RKO (cell line): ENCODE results near the gene TMEM145.

Experiments
- DNase-seq: peaks from one replicate; pipeline ENCODE4 v3.0.0-alpha.2; 2016; ENCODE audit warnings: low spot score

The TMEM145 gene

DNA sequence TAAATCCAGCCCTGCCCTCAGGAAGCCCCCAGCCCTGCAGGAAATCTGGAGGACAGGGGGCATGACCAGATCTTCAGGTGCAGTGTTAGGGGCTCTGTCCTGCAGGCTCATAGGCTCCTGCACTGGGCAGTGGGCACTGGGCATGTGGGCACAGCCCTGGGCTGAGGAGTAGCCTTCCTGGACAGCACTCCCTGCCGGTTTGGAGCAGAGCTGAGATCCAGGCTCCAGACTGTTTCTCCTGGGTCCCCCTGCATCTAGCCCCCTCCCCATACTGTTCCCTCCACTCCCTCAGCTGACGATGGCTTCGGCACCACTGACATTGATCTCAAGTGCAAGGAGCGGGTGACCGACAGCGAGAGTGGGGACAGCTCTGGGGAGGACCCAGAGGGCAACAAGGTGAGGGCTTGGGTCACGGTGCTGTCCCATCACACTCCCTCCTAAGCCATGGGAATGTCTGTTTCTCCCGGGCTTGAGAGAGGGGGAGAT lies 23.5 kb upstream of the TMEM145 start:
- no peak for DNase-seq

DNA sequence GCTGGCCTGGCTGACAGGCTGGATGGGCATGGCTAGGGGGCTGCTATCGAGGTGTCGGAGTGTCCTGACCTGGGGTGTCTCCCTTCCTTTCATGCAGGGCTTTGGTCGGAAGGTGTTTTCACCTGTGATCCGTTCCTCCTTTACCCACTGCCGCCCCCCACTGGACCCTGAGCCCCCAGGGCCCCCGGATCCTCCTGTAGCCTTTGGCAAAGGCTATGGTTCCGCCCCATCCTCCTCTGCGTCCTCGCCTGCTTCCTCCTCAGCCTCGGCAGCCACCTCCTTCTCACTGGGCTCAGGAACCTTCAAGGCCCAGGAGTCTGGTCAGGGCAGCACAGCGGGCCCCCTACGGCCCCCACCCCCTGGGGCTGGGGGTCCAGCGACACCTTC lies 23.0 kb upstream of the TMEM145 start:
- DNase-seq = no peak

DNA sequence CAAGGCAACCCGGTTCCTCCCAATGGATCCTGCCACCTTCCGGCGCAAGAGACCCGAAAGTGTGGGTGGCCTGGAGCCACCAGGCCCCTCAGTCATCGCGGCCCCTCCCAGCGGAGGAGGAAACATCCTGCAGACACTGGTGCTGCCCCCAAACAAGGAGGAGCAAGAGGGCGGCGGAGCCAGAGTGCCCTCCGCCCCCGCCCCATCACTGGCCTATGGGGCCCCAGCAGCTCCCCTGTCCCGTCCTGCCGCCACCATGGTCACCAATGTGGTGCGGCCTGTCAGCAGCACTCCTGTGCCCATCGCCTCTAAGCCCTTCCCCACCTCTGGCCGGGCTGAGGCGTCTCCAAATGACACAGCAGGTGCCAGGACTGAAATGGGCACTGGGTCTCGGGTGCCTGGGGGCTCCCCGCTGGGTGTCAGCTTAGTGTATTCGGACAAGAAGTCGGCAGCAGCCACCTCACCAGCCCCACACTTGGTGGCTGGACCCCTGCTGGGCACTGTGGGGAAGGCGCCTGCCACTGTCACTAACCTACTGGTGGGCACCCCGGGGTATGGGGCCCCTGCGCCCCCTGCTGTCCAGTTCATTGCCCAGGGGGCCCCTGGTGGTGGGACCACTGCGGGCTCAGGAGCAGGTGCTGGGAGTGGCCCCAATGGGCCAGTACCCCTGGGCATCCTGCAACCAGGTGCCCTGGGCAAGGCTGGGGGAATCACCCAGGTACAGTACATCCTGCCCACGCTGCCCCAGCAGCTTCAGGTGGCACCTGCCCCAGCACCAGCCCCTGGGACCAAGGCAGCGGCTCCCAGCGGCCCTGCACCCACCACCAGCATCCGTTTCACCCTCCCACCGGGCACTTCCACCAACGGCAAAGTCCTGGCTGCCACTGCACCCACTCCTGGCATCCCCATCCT lies 22.3 kb upstream of the TMEM145 start:
- DNase-seq = peak; percentile 49

DNA sequence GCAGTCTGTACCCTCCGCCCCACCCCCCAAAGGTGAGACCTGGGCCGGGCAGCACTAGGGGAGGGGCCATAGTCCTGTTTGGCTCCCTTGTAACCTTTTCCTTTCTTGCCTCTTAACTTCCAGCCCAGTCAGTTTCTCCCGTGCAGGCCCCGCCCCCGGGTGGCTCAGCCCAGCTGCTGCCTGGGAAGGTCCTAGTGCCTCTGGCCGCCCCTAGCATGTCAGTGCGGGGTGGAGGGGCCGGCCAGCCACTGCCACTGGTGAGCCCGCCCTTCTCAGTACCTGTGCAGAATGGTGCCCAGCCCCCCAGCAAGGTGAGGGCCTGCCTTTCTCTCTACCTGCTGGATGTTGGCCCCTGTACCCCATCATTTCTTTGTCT lies 21.7 kb upstream of the TMEM145 start:
- DNase-seq = no peak

DNA sequence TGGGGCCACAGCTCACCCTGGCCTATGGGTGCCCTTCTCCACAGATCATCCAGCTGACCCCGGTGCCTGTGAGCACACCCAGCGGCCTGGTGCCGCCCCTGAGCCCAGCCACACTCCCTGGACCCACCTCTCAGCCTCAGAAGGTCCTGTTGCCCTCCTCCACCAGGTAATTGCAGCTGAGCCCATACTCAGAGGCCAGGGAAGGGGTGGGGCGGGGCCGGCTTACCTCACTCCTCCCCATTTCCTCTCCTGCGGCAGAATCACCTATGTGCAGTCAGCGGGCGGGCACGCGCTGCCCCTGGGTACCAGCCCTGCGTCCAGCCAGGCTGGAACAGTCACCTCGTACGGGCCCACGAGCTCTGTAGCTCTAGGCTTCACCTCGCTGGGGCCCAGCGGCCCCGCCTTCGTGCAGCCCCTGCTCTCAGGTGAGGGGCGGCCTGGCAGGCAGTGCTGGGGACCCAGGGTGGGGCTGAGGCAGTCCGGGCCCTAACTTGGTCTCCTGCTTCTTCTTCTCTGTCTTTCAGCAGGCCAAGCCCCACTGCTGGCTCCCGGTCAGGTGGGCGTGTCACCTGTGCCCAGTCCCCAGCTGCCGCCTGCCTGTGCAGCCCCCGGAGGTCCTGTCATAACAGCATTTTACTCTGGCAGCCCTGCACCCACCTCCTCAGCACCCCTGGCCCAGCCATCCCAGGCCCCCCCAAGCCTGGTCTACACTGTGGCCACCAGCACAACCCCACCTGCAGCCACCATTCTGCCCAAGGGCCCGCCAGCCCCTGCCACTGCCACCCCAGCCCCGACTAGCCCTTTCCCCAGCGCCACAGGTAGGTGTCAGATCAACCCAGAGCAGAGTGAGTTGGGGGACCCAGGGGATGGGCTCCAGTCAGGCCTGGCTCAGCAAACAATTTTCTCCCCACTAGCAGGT lies 20.8 kb upstream of the TMEM145 start:
- no peak for DNase-seq

DNA sequence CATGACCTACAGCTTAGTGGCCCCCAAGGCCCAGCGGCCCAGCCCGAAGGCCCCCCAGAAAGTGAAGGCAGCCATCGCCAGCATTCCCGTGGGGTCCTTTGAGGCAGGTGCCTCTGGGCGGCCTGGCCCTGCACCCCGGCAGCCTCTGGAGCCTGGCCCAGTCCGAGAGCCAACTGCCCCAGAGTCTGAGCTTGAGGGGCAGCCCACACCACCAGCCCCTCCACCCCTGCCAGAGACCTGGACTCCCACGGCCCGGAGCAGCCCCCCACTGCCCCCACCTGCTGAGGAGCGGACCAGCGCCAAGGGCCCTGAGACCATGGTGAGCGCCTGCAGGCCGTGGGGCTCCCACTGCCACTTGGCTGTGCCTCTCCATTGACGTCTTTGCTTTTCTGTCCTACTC lies 20.1 kb upstream of the TMEM145 start:
- DNase-seq = no peak

DNA sequence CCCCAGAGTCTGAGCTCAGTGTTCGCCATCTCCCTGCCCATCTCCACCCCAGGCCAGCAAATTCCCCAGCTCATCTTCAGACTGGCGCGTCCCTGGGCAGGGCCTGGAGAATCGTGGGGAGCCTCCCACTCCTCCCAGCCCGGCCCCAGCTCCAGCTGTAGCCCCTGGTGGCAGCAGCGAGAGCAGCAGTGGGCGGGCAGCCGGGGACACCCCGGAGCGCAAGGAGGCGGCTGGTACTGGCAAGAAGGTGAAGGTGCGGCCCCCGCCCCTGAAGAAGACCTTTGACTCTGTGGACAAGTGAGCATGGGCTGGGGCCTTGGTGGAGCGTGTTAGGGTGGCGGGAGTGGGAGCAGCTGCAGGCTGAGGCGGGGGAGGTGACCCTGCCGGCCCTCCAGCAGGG lies 19.6 kb upstream of the TMEM145 start:
- DNase-seq = no peak

DNA sequence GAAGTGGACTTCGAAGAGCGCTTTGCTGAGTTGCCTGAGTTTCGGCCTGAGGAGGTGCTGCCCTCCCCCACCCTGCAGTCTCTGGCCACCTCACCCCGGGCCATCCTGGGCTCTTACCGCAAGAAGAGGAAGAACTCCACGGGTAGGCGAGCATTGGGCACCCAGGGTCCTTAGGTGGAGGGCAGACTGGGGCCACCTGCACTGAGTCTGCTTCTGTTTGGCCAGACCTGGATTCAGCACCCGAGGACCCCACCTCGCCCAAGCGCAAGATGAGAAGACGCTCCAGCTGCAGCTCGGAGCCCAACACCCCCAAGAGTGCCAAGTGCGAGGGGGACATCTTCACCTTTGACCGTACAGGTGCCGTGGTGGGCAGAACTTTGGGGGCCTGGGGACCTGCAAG lies 19.2 kb upstream of the TMEM145 start:
- DNase-seq = no peak

DNA sequence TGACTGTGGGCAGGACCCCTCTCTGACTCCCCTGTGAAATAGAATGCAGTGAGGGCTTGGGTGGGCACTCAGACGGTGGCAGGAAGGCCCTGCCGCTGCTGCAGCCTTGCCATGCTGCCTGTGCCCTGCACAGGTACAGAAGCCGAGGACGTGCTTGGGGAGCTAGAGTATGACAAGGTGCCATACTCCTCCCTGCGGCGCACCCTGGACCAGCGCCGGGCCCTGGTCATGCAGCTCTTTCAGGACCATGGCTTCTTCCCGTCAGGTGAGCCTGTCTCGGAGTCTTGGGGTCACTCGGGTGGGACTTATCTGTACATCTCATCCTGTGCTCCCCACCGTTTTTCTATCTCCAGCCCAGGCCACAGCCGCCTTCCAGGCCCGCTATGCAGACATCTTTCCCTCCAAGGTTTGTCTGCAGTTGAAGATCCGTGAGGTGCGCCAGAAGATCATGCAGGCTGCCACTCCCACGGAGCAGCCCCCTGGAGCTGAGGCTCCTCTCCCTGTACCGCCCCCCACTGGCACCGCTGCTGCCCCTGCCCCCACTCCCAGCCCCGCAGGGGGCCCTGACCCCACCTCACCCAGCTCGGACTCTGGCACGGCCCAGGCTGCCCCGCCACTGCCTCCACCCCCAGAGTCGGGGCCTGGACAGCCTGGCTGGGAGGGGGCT lies 18.5 kb upstream of the TMEM145 start:
- DNase-seq = no peak

DNA sequence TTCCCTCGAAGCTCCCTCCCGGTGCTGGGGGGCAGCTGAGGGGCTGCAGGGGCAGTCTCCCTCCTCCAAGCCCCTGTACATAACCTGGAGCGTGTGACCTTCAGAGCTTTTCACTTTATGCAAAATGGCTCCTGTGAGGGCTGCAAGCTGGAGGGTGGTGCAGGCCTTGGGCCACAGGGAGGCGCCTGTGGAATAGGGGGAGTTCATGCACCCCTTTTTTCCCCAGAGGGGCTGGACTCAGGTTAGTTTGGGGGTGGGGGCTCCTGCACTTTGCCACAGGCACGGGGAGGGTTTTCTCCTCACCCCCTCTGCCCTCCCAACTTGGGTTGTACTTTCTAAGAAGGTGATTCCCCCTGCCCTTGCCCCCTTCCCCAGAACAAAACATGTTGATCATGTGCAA lies 17.8 kb upstream of the TMEM145 start:
- no peak for DNase-seq

DNA sequence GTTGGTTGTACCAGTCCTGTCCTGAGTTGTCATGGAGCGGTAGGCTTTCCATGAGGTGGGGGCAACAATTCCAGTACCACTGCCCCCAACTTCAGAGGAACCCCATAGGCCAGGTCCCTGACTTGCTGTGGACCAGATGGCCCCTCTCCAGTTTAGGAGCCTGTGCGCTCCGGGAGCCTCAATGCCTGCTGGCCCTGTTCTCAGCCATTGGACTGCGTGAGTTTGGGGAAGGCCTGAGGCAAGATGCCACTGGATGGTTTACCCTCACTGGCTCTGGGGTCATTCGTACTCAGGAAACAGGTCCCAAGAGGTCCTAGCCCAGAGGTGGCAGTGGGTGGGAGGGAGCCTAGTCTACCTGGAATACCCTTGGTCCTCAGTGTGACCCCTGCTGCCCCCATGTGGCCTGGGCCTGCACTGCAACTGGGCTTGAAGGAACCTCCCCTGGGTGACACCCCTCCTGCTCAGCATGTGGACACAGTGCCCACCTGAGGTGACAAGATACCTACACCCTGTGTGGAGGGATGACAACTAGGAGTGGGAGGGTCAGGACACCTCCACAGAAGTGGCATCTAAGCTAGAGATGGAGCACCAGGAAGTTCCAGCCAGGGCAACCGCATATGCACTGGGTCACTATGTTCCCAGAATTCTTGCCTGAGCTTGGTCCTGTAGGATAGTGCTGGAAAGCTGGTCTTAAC lies 17.1 kb upstream of the TMEM145 start:
- DNase-seq = peak; percentile 60

DNA sequence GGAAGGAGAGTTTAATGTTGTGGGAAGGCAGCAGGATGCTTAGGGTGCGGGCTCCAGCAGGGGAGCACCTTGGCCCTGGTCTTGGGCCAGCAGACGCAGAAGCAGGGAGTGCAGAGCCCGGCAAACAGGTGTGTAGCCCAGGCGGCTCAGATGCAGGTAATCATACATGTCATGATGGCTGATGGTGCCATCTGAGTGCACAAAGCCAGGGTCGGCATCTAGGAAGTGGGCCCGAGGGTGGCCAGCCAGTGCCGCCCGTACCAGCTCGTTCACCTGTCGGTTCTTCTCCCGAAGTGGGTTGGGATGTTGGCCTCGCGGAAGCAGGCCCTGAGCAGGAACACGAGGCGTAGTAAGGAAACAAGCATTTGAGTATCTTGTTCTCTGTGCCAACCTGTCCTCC lies 16.1 kb upstream of the TMEM145 start:
- no peak for DNase-seq

DNA sequence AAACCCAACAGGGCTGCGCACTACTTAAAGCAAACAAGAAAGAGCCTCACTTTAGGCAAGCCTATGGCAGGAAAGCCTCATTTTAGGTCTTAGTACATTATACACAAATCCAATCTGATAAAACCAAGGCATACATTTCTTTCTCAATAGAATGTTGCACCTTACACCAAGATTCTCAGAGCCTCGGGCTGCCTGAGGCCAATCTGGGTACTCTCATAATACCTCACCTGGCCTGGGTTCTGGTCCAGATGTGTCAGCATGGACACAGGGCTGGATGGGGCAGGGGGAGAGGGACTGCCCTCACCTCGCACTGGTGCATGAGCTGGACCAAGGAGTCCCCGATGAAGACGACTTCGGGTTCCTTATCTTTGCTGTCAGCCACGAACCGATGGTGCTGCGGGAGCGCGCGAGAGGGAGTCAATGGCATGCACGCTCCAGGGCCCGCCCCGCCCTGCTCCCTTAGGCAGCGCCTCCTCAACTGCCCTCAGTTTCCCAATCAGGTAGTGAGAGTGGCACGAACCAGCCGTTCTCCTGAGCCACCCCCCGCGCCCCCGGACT lies 11.4 kb upstream of the TMEM145 start, which contains the start of gene PRR19:
PRR19 (plus strand) TSS at position 487 of the 558 bp plus-strand sequence. CDS start 7,453 bp downstream, outside the sequence.
- DNase-seq = peak; percentile 46

DNA sequence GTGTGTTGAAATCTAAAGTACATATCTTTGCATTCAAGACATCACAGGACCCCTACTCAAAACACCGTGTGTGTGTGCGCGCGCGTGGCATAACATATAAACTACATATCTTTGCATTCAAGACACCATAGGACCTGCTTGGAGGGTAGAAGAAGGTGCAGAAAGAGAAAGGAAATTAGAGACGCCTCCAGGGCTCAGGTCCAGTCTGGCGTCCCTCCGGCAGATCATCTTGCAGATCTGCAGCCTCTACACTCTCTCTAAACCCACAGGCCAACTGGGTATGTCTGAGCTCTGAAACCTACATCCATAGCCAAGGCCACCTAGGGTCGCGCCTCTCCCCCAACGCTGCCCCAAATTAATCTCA lies 10.0 kb upstream of the TMEM145 start:
- DNase-seq = no peak

DNA sequence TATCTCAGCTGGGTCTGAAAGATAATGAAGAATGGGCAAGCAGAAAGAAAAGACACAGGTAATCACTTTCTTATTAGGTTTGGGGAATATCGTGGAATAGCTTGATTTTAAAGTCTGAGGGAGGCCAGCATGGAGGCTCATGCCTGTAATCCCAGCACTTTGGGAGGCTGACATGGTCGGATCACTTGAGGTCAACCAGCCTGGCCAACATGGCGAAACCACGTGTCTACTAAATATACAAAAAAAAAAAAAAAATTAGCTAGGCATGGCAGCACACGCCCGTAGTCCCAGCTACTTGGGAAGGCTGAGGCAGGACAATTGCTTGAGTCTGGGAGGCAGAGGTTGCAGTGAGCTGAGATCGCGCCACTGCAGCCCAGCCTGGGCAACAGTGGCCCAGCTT lies 9.2 kb upstream of the TMEM145 start:
- no peak for DNase-seq

DNA sequence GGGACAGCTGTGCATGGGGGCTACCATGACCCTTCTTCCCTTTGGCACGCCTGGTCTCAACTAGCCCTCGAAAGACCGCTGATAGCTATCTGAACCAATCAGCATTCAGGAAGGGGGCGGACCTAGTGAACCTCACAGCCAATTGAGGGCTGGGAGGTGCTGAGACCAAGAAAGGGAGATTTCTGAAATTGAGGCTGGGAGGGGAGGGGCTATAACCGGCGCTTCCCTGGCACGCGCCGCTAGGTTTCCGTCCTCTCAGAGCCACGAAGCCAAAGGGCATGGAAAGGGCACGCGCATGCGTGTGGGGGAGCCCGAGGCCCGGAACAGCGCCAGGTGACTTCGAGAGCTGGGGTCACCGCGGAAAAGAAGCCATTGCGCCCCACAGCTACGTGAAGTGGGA lies 6.5 kb upstream of the TMEM145 start:
- no peak for DNase-seq

DNA sequence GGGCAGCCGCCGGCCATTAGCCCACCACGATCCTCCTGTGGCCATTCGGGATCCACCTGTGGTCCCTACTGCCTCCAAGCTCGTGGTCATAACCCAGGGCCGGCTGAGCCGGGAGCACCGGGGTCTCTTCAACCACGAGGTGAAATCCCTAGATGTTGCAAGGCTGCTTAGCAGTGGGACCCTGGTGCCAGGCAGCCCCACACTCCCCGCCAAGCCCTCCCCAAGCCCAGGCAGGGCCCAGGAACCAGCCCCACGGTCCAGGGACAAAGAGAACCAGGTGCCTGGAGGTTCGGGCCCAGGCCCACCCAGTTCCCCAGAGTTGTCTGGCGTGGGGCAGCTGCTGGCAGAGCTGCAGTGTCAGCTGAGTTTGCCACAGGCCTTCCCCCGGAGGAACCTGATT lies 3.4 kb upstream of the TMEM145 start:
- DNase-seq = no peak

DNA sequence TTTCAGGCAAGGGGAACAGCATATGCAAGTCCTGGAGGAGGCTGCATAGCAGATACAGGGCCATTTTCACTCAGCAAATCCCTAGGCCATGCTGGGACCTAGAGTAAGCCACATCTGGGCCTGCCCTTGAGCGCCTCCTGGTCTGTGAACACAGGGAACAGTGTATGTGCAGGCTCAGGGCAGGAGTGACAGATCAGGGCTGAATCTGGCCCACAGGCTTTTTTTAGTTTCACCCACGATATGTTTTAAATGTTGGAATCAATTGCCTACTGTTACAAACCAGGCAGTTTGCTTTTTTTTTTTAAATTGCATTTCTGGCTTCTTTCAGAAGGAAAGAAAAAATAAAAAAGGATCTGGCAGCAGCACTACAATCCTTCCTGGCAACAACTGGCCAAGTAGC lies 1.5 kb upstream of the TMEM145 start:
- peak; percentile 30 for DNase-seq

DNA sequence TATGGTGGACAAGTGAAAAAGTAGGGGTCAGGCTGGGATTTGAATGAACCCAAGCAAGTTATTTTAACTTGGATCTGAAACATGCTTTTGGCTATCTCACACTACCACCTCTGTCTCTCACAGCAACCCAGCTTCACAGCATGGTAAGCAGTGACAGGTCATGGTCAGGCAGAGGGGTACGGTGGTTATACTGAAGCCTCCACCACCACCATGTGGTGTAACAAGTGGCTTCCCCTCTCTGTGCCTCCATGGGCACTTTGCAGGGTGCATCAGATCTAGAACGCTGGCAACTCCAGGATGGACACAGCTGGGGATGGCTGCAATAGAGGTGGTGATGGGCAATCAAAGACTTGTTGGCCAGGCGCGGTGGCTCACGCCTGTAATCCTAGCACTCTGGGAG lies 739 bp upstream of the TMEM145 start:
- no peak for DNase-seq

DNA sequence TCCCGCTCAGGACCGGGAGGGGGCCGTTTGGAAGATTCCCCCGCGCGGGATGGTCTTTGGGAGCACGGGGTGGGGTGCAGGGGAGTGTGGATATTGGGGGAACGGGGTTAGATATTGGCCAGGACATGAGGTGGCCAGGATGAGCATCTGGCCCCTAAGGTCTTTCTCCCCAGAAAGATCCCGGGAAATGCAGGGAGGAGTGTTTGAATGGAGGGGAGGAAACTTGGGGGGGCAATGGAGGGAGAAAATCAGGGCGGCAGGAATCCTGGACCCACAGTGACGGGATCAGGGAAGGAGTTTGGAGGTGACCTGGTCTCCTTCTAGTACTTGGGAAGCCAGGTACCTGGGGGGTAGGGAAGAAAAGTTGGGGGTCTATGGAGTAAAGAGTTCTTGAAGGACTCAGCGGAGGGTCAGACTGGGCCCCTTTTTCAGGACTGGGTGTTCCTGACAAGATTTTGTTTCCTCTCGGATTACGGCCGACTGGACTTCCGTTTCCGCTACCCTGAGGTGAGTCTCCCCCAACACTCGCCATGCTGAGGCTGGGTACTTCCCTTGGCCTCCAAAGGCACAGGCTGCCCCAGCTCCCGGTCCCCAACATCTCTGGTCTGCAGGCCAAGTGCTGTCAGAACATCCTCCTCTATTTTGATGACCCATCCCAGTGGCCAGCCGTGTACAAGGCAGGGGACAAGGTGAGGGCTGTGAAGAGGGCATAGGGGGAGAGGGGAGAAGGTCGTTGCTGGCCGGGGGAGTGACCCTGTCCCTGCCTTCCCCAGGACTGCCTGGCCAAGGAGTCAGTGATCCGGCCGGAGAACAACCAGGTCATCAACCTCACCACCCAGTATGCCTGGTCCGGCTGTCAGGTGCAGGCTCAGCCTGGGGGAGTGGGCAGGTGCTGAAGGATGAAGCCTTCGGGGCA lies 989 bp downstream of the TMEM145 start:
- peak; percentile 68 for DNase-seq
